HG03060 (cell line): ENCODE measurements around the gene ARMH1.

Experiments used
- ATAC-seq: cut with Tn5 transposase; IDR thresholded peaks from one replicate; pipeline ENCODE4 v1.9.1; 2021; ENCODE audit warnings: low read depth, moderate number of reproducible peaks; ENCODE audit not compliant: unreplicated experiment

The ARMH1 gene

GRCh38 chr1:44643721-44644334 lies 30.7 kb upstream of the ARMH1 start:
- no peak for ATAC-seq

- no peak for ATAC-seq
These were observed 29.7 kb upstream of the ARMH1 start for GRCh38 chr1:44644806-44645205.

DNA sequence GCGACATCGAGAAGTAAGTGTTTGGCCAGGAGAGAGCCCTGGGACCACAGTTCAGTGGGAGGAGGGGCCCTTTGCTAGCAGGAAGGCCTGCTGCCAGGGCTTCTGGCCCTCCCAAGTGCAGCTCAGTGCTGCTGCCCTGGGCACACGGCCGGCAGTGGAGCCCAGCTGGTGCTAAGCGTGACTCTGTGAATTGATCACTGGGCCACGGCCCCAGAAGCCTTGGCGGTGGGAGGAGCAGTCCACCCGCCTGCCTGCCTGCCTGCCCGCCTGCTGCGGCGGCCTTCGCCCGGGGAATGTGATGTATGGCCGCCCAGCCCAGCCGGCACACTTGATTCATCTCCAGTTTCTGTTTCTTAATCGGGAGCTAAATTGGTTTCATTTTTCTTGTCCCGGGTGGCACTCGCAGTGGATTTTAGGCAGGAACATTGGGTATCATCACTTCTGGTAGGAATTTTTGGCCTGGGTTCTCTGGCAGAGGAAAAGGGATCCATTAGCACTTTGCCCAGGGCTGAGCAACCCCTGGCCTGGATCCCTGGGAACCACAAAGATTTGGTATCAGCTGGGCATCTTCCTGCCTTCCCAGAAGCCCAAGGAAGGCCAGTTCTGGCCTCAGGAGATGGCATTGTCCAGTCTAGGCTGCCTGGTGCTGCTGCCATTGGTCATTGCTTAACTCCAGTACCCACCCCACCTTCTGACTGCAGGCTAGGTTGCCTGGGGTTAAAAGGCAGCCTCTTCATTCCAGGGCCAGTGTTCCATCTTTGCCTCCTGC lies 28.9 kb upstream of the ARMH1 start:
- ATAC-seq: no peak

- ATAC-seq: no peak
These were observed 28.0 kb upstream of the ARMH1 start for GRCh38 chr1:44646261-44647110.

GRCh38 chr1:44647896-44648295 lies 26.6 kb upstream of the ARMH1 start:
- ATAC-seq: no peak

- ATAC-seq: no peak
These were observed 25.8 kb upstream of the ARMH1 start for GRCh38 chr1:44648529-44649250.

GRCh38 chr1:44649788-44650158 lies 24.7 kb upstream of the ARMH1 start:
- ATAC-seq: no peak

DNA sequence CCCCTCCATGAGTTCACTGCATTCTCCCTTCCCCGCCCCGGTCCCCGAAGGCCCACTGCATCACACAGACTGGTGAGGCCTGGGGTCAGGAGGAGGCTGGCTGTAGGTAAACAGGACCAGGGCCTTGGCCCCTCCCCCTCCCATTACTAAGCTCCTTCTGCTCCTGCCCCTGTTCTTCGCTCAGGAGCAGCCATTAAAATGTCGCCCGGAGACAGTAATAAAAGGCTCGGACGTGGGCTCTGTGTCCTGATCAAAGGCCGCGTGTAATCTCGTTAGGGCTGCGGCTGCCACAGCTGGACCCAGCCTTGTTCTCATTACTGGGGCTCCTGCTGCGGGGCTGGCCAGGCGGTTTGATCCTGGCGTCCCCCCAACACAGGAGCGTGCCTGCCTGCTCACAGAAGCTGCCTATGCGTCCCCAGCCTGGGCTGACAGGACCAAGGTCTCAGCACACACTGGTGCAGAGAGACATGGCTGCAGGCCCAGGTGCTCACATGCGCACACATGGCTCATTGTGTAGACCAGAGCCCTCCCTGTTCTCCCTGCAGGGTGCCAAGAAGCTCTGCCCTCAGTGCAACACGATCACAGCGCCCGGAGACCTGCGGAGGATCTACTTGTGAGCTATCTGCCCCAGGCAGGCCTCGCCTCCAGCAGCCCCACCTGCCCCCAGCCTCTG lies 24.2 kb upstream of the ARMH1 start:
- no peak for ATAC-seq

- ATAC-seq: no peak
These were observed 23.4 kb upstream of the ARMH1 start for GRCh38 chr1:44651069-44651468.

GRCh38 chr1:44652445-44653106 lies 21.9 kb upstream of the ARMH1 start:
- ATAC-seq: no peak

- ATAC-seq: no peak
These were observed 21.2 kb upstream of the ARMH1 start for GRCh38 chr1:44653107-44653964.

DNA sequence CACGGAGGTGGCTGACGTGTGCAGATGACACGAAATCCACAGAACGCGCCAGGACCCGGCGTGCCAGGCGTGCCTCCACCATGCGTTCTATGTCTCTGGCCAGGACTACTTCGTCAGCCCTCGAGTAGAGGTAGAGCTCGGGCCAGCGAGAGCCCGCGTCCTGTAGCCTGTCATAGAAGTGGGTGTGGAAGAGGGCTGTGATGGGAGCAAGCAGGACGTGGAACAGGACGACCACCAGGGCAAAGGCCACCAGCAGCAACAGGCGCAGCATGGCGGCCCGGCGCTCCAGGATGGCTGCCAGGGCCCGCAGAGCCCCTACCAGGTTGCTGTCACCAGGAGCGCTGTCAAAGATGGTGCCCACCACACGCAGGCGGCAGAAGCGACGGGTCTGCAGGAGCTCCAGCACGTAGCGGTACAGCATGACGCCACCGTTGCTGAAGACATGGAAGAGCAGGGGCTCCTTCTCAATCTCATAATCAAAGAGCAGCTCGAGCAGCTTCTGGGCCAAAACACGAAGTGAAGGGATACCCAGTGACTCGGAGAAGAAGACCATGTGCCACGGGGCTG lies 19.8 kb upstream of the ARMH1 start:
- no peak for ATAC-seq

DNA sequence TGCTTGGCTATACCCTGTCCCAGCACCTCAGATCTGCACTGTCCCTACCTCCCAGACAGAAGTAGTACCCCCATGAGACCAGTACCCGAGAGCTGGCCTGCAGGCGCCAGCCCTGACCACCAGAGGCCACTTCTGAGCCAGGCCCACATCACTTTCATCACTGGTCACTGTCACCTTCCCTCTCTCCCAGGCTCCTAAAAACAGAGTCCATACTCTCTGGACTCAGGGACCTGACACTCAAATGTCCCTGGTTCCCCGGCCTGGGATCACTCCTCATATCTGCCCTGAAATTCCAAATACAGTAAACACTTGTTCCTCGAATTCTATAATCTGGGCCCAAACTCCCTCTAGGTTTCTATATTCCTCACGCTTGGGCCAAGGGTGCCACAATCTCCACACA lies 18.9 kb upstream of the ARMH1 start:
- ATAC-seq: no peak

DNA sequence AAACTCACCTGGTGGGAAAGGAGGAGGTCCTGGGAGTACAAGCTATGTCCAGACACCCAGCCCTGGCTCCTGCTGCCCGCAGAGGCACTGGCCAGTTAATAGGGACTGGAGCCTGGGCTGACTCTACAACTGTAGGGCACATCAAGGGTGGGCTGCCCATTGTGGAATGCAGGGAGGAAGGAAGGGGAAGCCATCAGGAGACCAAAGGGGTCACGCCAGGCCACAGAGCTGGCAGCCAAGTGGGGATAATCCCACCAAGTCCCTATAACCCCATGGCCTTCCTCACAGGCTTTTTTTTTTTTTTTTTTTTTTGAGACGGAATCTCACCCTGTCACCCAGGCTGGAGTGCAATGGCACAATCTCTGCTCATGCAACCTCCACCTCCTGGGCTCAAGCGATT lies 14.9 kb upstream of the ARMH1 start:
- no peak for ATAC-seq

DNA sequence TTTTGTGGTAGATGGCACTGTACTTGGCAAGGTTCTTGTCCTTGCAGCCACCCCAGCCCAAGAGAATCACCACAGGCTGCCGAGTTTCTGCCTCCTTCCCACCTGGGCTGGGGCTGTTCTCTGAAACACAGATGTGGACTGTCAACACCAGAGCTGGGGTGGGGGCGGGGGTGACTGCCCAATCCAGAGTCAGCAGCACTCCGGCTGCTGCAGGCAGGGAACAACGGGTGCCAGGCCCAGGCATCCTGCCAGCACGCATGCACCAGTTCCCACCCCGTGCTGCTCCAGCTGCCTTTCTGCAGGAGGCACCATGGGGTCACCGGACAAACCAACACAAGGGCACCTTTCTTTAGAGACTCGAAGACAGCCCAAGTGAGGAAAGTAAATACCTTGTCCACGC lies 14.3 kb upstream of the ARMH1 start:
- ATAC-seq: no peak

GRCh38 chr1:44661781-44662682 lies 12.5 kb upstream of the ARMH1 start:
- ATAC-seq: no peak

DNA sequence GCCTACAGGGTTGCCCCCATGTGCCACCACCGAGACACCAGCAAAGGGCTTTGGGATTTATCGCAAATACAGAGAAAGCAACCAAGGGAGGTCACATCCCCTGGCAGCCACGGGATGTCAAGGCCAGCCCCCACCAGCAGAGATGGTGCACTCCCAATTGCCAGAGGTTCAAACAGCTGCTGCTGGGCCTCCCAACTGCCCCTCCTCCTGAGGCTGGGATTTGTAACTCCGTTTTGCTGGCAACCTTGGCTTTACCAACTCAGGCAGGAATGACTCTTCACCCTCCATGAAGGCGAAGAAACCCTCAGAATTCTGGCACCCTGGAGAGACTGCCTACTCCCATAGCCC lies 11.9 kb upstream of the ARMH1 start:
- ATAC-seq: no peak

DNA sequence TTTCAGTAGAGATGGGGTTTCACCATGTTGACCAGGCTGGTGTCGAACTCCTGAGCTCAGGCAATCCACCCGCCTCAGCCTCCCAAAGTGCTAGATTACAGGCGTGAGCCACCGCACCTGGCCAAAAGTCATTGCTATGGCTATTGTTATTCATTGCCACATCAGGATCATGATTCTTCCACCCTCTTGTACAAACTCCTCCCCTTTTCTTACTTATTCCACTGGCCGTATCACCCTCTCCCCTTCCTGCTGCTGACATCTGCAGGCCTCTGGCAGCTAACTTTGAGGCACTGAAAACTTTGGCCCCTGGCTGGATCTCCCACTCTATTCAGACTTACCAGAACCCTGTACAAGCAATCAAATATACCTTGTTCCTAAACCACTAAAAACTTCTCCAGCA lies 11.1 kb upstream of the ARMH1 start:
- ATAC-seq: no peak
